T-helper 2 cell (primary cell): ENCODE data around the gene JAZF1.
"Not testable (repeated sequence)": the region's sequence is repeated elsewhere in the genome, so short reads cannot be mapped to it uniquely, and the experiment has no call there.

Source experiments
- DNase-seq, 5 experiments: peaks; one replicate each; pipeline versions ENCODE4 v3.0.0 to v3.0.0-alpha.2; 2012 to 2022

Gene JAZF1

DNA sequence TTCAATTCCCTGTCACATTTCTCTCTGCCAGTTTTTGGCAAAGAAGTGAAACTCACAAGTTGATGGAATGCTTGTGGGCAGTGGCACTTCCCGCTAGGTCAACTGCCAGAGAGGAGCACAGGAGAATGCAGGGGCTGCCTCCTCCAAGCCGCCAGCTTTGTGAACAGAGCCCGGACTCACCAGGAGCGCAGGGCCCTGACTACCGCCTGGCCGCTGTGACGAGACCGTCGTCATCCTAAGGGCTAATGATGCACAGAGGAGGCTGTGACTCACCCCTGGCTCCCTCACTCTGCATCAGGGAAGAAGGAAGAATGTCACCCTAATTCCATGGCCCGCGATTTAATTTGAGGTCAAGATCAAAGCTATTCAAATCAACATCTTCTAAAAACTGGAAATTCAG lies 316.7 kb downstream of the JAZF1 start:
- no peak for DNase-seq

DNA sequence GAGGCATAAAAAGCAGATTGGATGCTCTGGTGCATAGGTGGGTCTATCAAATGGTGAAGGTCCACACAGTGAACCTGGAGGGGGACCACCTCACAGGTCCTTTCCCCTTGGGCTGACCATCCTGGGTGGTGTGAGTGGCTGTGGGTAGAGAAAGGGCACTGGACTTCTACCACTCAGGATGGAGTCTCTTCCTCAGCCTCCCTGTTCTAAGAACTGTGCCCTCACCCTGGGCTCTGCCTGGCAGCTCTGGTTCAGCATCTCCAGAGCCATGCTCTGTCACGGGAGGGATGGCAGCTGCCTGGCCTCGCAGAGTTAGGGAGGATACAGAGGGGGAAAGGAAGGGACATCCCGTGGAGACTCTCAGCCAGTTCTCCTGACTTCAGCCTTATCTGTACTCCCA lies 318.8 kb downstream of the JAZF1 start:
- no peak for DNase-seq

DNA sequence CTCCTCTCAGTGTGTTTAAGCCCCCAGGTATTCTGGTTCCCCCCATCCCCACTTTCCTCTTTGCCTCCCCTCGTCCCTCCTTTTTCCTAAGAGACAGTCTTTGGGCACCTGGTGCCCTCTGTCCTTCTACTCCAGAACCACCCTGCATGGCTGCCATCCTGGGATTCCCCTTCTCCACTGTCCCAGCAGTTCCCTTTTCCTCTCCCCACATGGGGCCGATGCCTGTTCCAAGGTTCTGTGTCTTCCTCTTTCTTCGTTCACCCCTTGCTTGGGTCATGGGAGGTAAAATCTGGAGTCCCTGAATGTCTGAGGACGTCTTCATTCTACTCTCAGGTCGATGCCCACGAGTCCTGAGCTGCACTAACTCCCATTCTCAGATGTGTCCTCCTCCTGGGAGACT lies 319.8 kb downstream of the JAZF1 start:
- no peak for DNase-seq

DNA sequence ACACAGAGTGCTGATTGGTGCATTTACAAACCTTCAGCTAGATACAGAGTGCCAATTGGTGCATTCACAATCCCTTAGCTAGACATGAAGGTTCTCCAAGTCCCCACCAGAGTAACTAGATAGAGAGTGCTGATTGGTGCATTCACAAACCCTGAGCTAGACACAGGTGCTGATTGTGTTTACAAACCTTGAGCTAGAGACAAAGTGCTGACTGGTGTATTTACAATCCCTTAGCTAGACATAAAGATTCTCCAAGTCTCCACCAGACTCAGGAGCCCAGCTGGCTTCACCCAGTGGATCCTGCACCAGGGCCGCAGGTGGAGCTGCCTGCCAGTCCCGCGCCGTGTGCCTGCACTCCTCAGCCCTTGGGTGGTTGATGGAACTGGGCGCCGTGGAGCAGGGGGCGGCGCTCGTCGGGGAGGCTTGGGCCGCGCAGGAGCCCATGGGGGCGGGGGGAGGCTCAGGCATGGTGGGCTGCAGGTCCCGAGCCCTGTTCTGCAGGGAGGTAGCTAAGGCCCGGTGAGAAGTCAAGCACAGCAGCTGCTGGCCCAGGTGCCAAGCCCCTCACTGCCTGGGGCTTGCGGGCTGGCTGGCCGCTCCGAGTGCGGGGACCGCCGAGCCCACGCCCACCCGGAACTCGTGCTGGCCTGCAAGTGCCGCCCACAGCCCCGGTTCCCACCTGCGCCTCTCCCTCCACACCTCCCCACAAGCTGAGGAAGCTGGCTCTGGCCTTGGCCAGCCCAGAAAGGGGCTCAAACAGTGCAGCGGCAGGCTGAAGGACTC lies 323.7 kb downstream of the JAZF1 start:
- DNase-seq = not testable (repeated sequence)

DNA sequence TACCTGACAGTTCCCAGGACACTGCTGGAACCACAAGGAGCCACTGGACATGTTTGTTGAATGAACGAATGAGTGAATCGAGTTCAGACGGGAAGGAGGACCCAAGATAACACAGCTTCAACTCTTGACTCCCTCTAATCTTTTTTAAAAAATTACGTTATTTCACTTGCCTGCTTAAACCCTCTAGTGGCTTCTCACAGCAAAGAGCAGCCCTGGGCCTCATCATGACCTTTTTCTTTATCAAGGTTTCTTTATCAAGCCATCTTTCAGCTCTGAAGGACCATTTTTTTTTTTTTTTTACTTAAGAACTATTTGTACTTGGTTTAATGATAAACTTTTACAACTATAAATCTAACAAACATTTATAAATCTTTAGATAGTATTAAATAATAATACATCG lies 330.1 kb downstream of the JAZF1 start:
- DNase-seq = no peak

DNA sequence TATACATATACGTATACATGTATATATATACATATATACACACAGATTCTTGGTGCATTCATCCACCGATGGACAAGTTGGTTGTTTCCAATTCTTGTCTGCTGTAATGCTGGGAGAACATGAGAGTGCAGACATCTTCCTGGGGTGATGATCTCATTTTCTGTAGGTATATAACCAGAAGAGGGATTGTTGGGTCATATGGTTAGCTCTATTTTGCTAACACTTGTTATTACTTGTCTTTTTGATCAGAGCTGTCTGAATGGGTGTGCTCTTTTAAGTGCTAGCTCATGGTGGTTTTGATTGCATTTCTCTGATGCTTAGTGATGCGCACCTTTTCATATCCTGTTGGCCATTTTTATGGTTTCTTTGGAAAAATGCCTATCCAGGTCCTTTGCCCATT lies 334.2 kb downstream of the JAZF1 start:
- no peak for DNase-seq

DNA sequence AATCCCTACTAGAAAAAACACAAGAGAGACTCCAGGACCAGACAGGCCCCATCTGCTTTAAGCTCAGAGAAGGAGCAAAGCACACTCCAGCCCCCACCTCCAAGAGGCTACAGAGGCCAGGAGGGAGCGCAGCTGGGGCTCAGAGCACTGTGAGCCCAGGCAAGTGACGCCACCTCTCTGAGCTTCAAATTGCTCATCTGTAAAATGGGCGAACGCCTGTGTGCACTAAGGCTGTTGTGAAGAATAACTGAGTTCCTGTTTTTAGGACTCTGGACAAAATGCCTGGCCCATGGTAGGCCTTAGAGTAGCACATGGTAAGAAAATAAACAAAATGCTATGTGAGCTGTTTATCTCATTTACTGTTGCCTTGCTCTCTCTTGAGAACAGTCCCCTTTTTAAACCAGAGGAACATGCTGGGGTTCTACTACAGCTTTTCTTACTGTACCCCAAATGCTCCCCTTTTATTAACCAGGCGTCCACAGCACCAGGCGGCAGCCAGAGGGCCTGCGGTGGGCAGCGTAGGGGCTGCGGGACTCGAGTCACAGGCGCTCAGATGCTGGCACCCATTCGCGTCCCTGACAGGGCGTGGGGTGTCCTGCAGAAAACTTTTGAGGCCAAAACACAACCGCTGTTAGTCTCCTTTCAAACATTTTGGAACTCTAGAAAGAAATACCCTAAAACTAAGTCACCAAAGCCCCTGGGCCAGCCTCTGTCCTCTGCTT lies 336.9 kb downstream of the JAZF1 start:
- no peak for DNase-seq

DNA sequence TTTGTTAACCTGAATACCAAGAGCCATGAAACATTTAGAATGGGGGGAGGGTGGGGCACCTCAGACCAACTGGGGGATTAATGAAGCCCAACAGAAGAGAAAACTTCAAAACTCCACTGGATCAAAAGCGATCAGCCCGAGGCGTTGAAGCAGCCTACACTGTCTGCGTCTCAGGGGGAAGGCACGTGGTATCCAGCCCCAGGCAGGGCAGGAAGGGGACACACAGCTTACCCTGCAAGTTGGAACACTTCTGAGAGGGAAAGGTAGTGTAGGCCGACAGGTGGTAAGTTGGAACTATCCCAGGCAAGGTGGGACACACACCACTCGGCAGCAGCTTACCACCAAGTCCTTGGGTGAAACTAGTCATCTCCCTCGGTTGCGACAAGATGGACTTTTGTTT lies 337.7 kb downstream of the JAZF1 start:
- DNase-seq = no peak

DNA sequence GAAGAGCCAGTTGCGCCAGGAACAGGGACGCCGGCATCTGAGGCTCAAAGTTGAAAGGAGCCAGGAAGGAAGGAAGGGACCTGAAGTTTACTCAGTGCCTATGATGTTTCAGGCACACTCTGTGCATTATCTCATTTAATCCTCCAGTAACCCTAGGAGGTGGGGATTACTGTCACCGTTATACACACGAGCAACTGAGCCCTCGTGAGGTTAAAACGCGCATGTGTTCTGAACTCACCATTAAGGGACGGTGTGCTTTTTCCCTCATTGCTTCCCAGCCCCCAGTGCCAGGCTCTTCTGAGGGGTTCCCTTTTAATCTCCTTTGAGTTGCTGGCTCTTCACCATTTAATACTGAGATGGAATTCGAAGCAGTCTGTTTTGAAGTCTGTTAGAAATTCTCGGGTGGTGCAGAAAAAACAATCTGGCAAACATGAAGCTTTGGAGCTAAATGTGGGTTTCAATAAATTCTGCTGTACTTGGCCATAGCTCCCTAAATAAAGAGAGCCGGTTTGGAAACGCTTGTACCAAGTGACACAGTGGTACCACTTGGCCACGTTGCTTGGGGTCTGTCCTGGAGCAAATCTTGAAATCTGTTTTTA lies 338.4 kb downstream of the JAZF1 start:
- no peak for DNase-seq

DNA sequence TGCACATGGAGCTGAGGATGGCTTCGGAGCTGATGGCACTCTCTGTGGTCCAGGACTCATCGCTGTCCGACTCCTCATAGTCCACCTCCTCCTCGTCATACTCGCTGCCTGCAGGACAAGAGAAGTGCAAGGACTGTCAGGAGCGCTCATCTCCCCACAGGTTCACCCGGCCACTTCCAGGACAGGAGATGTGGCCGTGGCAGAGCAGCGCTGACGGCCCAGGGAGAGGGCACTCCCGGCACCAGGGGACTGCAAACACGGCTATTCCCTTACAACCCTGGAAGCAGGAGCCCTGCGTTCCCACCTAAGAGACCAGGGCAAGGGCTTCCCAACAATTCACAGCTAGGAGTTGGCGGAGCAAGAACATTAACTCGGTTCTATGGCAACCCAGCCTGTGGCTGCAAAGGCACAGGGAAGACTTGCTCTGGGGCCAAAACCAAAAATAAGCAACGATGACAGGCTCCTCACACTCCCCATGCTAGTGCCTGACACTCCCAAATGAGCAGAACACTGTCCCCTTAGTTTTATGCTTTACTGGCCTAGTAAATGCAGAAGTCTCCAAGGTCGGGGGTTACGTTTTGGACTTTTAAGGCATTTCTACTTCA lies 339.7 kb downstream of the JAZF1 start:
- DNase-seq = no peak

DNA sequence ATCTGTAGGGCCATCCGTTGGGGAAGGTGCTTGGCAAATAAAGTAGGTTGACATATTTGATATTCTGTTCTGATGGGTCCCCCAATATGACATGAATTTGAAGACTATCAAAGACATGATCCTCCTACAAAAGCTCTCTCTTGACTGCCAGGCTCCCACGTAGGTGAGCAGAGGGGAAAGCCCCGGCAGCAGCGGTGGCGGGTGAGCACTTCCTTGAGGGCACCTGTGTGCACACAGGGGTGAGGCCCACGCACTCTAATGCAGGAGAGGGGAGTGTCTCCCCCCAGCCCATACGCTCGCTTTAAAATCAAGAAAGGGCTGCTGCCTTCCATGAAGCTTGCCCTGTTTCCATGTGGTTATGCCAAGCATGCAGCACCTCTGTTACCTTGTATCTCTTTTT lies 340.3 kb downstream of the JAZF1 start:
- peak in 2 of 5 experiments; percentile 21 to 39 for DNase-seq

DNA sequence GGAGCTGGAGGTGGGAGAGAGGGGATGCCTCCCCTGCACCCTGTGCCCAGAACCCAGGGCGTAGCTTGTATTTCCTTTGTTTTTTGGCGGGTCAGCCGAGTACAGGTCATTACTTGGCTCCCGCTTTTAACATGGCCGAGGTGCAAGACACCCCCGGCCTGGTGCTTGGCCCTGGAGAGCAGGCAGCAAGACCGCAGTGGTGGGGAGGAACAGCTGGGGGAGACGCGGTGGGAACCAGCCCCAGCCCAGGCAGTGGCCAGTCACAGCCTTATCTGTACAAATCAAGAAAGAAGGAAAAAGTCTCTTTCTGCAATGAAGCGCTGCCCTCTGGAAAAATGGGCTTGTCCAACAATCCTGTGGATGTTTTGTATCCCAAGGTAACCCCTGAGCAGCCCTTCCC lies 341.5 kb downstream of the JAZF1 start:
- no peak for DNase-seq

DNA sequence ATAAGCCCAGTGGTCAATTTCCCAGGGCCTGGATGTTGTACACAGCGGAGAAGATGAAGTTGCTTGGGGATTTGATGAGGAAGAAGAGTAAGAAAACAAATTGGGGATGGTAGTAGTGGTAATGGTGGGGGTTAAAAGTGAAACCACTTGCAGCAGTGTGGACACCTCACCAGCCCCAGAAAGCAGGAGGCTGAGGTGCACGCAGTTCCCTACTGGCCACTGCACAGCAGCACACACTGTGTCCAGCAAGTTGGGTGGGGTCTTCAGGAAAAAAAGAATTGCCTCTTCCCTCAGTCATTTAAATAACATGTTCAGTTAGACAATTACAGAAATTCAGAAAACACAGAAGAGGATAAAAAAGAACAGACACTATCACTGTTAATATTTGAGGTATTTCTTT lies 344.1 kb downstream of the JAZF1 start:
- DNase-seq = no peak

DNA sequence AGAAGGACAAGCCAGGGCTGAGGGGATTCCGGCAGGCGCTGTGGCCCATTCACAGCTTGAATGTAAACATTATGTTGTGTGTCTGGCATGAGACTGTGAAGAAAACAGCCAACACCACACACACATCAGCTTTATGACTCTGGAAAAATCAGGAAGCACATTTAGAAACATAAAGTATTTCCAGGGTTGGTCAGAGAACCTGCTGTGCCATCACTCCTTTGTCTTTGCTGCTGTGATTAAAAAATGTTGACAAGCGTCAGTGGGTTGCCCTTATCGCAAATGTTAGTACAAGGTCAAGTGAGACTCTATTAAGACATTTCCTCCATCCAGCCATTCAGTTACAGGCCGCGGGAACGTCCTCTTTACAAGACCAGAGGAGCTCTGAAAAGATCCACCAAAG lies 345.2 kb downstream of the JAZF1 start:
- no peak for DNase-seq

DNA sequence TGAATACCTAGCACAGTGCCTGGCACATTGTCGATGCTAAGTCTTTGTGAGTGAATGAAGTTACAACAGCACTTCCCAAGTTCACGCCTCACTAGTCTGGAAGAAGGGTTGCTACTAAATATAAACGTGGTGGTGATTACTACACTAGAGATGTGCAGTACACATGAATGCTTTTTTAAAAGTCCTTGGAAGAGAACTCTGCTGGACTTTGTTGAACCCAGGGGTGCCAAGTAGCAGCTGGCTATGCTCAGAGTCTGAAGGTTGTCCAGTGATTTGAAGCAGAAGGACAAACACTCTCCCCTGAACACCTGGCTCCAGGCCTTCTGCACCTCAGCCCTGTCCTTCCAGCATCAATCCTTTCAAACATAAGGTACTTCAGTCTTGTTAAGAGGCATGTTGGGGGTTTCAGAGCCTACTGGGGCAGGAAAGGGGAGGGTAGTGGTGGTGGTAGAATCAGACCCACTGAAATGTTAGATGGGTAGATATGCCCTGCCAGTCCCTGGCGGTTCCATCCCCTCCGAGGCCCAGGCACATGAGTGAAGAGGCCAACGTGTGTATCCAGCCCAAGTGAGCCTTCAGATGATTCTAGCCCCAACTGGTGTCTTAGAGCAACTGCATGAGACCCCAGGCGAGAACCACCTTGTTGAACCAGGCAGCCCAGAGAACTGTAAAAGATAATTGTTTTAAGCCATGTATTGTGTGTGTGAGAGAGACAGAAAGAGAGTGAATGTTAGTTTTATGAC lies 346.2 kb downstream of the JAZF1 start:
- no peak for DNase-seq

DNA sequence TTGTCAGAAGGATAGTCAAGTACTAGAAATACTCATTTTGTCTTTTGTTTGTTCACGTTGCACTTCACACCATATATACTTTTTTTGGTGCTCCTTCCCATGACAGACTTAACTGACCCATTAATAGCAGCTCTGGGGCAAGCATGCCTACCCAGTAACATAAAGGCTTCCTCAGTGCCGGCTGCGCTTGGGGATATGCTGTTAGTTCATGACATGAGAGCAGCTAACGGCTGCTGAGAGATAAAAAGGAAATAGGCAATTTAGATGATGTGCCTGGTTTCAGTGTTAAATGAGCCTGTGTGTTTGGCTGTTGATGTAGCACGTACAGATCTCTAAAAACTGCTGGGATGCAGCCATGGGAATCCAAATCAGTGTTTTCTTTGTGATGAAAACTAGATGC lies 354.2 kb downstream of the JAZF1 start:
- no peak for DNase-seq

DNA sequence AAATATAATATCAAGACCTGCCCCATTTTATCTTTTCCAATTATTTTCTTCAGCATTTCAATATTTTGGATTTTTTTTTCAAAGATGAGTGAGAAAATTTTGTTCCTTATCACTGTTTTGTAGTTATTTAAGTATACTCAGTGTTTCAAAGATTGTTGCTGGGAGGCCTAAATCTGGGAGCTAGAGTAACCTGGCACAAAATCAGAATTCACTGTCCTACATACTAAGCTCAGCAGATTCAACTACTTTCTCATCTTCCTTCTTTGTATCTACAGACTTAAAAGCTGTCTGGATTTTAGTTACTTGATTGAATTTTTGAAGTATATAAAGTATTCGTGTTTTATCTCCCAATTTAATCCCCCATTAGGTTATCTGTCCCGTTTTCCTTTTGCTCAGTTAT lies 354.7 kb downstream of the JAZF1 start:
- DNase-seq = no peak

DNA sequence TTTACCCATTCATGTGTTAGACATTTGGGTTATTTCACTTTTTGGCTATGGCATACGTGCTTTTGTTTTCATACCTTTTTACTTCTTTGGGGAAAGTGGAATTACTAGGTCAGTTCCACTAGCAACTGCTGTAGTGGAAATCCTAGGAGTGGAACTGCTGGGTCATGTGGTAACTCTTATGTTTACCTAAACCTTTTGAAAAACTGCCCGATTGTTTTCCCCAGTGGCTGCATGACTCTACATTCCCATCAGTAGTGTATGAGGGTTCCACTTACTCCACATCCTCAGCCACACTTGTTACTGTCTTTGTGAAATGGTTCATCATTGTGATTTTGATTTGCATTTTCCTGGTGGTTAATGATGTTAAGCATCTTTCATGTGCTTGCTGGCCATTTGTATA lies 358.4 kb downstream of the JAZF1 start:
- DNase-seq = no peak

DNA sequence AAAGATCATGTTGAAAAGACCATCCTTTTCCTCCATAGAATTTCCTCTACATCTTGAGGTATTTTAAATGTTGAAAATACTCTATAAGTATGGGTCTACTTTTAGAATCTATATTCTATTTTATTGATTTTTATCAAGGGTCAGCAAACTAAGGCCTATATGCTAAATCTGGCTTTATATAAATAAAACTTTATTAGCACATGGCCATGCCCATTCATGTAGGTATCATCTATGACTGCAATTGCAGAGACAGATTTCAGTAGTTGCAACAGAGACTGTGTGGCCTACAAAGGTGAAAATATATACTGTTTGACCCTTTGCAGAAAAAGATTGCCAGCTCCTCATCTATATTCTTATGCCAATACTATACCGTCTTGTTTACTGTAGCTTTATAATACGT lies 367.9 kb downstream of the JAZF1 start:
- DNase-seq = no peak

DNA sequence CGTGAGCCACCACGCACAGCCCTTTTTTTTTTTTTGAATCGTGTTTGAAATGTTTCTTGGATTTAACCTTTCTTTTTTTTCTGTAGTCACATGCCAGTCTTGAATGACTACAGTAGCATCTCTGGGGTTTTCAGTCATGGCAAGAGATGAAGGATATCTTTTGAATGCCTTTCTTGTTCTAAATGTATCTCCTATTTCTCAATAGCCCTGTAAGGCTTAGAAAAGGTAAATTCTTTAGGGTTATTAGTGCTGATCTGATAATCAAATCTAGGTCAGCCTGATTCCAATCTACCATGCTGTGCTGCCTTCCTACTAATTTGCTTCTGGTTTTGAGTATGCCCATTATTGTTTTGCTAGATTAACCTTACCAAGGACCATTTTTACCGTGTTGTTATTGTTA lies 370.4 kb downstream of the JAZF1 start:
- DNase-seq = no peak

DNA sequence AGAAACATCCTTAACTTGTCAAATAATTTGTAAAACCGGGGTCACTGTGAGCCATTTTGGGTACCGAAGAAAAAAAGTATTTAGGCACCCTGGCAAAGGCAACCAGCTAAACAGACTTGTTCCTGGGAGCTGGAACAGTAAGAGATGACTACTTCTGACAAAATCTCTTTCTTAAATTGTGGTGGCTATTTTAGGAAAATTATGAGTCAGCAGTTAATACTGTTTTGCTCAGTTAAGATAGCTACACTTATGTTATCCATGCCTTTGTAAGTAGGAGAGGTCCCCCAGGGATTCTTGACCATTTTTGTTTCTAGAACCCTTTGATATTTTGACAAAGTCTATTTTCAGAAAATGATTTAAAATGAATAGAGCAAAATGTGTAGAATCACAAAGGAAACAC lies 372.0 kb downstream of the JAZF1 start:
- DNase-seq = no peak

DNA sequence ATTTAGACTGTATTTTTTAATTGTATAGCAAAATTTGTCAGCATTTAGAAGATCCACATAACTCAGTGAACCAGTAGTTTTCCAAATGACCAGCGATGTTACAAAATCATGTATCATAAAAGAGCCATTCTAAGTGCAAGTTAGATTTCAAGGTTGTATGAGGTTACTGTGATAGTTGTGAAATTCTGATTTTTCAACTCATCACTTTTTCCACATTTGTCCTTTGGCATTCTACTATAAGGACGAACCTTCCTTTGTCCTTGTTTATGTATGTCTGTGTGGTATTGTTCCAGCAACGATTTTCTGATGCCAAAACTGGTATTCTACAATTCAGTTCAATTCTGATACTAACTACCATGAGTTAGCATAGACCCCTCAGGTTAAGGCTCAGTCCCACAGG lies 376.5 kb downstream of the JAZF1 start:
- DNase-seq = no peak

DNA sequence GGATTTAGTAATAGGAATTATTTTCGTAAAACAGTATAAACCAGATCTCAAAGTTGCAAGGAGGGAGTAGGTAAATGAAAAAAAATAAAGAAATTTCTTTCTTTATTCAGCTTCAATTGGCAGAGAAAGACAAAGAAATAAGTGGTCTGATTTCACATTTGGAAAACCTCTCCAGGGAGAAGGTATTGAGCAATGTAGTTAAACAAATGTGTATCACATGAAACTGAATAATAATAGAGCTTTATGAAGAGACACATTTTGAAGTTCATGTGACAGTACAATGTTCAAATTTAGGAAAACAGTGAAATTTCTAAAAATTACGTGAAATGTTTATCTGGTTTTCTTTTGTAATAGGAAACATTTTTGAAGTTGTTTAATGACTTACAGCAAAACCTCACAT lies 377.6 kb downstream of the JAZF1 start:
- DNase-seq = no peak
